Lower leg skin (tissue), 3 donors: ENCODE measurements around the gene PFDN1.

ENCODE experiments used
- POLR2A ChIP-seq, 2 donors: fragments of 450-650 bp; IDR thresholded peaks; one replicate each; pipeline ENCODE4 v1.6.1; 2016 to 2017; ENCODE audit warnings: antibody characterized with exemption in 2 of 2, mild to moderate bottlenecking in 1 of 2, moderate library complexity in 1 of 2
- TF ChIP-seq, protein P1 (sequence below), 3 donors: fragments of 450-650 bp; IDR thresholded peaks; one replicate each; pipeline ENCODE4 v1.5.1; 2016; ENCODE audit warnings: antibody characterized with exemption in 3 of 3, mild to moderate bottlenecking in 3 of 3, moderate library complexity in 2 of 3

DNA sequence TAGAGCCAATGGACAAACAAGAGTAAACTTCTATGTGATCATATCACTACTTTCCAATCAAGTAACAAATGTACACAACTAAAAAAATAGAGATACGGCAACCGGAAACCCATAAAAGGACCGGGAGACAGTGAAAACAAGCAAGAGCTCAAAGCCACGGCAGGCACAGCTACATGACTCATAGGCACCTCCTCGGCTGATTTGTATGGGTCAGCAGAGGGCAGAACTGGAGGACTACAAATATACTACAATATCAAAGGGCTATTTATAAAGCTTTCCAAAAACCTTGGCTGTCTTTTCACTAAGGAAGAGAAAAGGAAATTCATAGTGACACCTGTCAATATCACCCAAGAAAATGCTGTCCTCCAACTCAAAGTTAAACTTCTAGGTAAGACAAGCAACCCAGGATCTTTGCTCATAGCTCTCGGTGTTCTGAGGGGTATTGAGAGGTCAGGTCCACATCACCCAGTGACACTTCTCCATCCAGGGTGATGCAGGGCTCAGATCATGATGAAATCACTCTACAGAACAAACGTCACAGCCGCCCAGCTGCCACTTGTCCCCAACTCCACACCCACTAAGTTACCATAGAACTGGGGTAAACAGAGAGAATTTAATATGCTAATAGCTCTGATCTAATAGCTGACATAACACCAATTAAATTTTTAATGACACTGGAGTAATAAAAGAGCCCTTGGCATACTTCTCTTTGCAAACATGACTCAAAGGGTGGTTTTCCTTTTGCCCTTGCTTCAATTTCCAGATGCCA is 41.3 kb downstream of the PFDN1 start:
- TF ChIP-seq, protein P1, sequence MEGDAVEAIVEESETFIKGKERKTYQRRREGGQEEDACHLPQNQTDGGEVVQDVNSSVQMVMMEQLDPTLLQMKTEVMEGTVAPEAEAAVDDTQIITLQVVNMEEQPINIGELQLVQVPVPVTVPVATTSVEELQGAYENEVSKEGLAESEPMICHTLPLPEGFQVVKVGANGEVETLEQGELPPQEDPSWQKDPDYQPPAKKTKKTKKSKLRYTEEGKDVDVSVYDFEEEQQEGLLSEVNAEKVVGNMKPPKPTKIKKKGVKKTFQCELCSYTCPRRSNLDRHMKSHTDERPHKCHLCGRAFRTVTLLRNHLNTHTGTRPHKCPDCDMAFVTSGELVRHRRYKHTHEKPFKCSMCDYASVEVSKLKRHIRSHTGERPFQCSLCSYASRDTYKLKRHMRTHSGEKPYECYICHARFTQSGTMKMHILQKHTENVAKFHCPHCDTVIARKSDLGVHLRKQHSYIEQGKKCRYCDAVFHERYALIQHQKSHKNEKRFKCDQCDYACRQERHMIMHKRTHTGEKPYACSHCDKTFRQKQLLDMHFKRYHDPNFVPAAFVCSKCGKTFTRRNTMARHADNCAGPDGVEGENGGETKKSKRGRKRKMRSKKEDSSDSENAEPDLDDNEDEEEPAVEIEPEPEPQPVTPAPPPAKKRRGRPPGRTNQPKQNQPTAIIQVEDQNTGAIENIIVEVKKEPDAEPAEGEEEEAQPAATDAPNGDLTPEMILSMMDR (IDR thresholded peaks at IDR 0.05): no peak
- no peak for TF ChIP-seq POLR2A (IDR thresholded peaks at IDR 0.05)
